ENCODE data around the gene RBM47. TPM values are rescaled to one million over a fixed set of nuclear protein-coding genes. Genes with fewer than 3 reads are reported as not detected.

The RBM47 gene
- polyA plus RNA-seq, 1 experiment = 0.62 TPM

DNA sequence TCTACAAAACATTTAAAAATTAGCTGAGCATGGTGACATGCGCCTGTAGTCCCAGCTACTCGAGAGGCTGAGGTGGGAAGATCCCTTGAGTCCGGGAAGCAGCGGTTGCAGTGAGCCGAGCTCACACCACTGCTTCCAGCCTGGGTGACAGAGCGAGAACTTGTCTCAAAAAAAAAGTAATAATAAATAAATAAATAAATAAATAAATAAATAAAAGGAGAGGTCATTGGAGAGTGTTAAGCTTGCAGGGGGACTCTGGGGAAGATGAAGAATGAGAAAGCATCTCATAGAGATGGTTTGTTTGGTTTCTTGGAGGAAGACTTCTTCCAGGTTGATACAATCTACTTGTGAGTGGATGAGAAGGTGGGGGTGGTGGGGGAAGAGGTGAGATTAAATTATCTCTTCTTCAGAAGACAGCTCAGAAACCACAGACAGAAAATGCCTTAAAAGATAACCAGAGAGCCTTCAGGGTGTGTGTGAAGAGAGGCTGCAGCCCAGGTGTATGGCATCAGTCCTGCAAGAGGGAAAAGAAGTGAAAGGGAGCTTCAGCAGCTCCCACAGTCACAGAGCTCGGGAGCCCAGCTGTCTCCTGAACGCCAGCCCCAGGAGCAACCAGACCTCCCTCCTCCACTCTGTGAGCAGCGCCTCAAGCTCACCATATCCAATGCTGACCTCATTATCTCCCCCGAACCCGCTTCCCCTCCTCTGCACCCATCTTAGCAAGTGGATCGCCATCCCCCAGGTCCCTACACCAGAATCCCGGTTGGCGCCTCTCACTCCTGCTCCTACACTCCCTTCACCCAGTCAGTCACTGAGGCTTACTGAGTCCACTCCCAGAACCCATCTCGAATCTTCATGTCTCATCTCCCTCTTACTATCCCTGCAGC, 48.2 kb downstream of the RBM47 start:
- no peak overlapping the region for H3K27ac ChIP-seq (ENCODE audit: low read depth, low read length)
- TF ChIP-seq, protein P1, sequence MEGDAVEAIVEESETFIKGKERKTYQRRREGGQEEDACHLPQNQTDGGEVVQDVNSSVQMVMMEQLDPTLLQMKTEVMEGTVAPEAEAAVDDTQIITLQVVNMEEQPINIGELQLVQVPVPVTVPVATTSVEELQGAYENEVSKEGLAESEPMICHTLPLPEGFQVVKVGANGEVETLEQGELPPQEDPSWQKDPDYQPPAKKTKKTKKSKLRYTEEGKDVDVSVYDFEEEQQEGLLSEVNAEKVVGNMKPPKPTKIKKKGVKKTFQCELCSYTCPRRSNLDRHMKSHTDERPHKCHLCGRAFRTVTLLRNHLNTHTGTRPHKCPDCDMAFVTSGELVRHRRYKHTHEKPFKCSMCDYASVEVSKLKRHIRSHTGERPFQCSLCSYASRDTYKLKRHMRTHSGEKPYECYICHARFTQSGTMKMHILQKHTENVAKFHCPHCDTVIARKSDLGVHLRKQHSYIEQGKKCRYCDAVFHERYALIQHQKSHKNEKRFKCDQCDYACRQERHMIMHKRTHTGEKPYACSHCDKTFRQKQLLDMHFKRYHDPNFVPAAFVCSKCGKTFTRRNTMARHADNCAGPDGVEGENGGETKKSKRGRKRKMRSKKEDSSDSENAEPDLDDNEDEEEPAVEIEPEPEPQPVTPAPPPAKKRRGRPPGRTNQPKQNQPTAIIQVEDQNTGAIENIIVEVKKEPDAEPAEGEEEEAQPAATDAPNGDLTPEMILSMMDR (IDR thresholded peaks at IDR 0.05; ENCODE audit: low read depth, low read length) = no peak
- POLR2A ChIA-PET = no interaction called here
- CTCF ChIA-PET = interaction anchor here (0.7 kb wide), 1 partner anchor 31 kb away, joined by 5 read pairs; no protein-coding TSS in a partner anchor
- no peak for DNase-seq (ENCODE audit: low read depth, low spot score)
- H3K9me3 ChIP-seq (ENCODE audit: control insufficient read depth, insufficient read depth, low read length) = no peaks in the 10 kb centered on the region
- no peaks in the 10 kb centered on the region for H3K27me3 ChIP-seq (ENCODE audit: control insufficient read depth, insufficient read depth, low read length)
- H3K4me3 ChIP-seq (ENCODE audit: low read depth, low read length) = no peak overlapping the region

DNA sequence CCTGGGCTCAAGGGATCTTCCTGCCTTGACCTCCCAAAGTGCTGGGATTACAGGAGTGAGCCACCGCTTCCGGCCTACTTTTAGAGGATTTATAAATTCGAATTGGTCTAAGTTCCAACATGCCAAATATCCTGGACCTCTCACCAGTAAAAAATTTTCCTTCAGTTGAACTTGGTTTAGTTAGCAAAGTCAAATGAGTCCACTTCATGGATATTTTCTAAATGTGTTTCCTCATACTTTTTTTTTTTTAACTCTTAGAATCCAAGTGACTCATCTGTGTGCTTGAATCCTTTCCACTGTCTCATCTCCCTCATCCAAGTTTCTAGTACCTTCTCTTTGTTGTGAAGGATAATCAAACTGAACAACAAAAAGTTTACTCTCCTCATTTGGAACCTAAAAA, 49.7 kb downstream of the RBM47 start:
- Histone ChIP-seq H3K27ac (ENCODE audit: low read depth, low read length) (peak overlapping the region; percentile 68), H3K4me3 (ENCODE audit: low read depth, low read length) (no peak overlapping the region), H3K9me3 (ENCODE audit: control insufficient read depth, insufficient read depth, low read length) (no peaks in the 10 kb centered on the region), H3K27me3 (ENCODE audit: control insufficient read depth, insufficient read depth, low read length) (no peaks in the 10 kb centered on the region)
- ChIA-PET POLR2A (no interaction called here), CTCF (no interaction called here)
- TF ChIP-seq, protein P1 (IDR thresholded peaks at IDR 0.05; ENCODE audit: low read depth, low read length) = no peak
- DNase-seq (ENCODE audit: low read depth, low spot score) = peak; percentile 46

DNA sequence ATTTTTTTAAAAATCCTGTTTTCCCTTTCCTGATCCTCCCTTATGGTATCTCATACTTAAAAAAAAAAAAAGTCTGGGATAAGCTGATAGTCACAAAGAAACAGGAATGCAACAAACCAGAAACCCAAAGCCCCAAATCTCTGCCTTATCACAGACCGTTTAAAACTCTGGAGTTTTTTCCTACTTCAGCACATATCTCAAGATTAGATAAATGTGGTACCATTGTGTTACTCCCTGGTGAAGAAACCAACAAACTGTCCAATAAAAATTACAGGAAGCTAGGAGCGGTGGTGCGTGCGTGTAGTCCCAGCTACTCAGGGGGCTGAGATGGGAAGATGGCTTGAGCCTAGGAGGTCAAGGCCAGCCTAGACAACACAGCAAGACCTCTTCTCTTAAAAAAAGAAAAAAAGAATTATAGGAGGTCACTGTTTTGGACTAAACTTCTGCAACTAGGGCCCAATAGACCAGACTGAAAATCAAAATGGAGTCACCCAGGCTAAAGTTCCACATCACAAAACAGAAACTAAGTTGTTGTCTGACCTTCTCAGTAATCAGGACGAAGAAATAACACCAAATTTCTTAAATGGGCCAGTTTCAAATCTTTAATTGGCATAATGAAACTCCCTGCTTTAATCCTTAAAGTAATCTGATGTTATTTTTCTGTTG, 51.9 kb downstream of the RBM47 start:
- CTCF ChIA-PET = interaction anchor here (1.5 kb wide), 1 partner anchor 141 kb away, joined by 4 read pairs; no protein-coding TSS in a partner anchor

DNA sequence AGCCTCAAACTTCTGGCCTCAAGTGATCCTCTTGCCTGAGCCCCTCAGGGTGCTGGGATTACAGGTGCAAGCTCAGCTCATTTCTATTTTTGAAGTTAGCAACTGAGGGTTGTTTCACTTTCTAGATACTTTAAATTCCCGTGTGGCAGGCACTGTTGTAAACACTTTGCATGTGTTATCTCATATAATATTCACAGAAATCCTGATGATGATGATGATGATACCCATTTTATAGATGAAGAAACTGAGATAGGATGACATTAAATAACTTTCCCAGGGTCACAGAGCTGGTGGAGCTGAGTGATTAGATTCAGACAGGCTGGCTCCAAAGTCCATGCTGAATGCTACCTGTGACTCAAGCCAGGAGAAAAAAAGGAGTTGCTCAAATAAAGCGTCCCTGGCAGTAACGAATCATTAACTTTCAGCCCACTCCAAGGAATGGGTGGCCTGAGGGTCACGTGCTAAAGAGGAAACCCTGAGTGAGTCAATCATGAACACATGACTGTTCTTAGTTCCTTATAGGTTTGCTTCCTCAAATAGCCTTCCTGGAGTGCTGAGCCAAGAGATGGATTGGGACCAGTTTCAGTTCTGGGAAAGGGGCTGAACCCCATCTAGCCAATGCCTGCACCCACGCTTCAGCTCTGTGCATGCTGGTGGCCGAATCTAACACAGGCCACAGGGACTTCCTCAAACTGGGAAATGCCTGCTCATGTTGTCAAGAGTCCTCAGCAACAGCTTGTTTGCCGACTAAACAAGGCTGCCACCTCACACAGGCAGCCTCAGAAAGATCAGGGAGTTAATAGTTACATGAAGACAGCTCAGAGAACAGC, 52.8 kb downstream of the RBM47 start:
- H3K27ac ChIP-seq (ENCODE audit: low read depth, low read length) = peak overlapping the region; percentile 69
- H3K9me3 ChIP-seq (ENCODE audit: control insufficient read depth, insufficient read depth, low read length) = no peaks in the 10 kb centered on the region
- DNase-seq (ENCODE audit: low read depth, low spot score) = peak; percentile 62
- ChIA-PET POLR2A (interaction anchor here (0.6 to 1.0 kb wide), 4 partner anchors 18 to 255 kb away, joined by 3 read pairs; no protein-coding TSS in a partner anchor), CTCF (interaction anchor here (0.6 to 1.5 kb wide), 2 partner anchors 91 to 142 kb away, joined by 4 to 5 read pairs; no protein-coding TSS in a partner anchor)
- H3K27me3 ChIP-seq (ENCODE audit: control insufficient read depth, insufficient read depth, low read length) = no peaks in the 10 kb centered on the region
- TF ChIP-seq, protein P1 (IDR thresholded peaks at IDR 0.05; ENCODE audit: low read depth, low read length) = no peak
- peak overlapping the region; percentile 2 for H3K4me3 ChIP-seq (ENCODE audit: low read depth, low read length)

More for the DNA sequence above, 51.9 kb downstream of the RBM47 start:
- no peak for DNase-seq (ENCODE audit: low read depth, low spot score)
- TF ChIP-seq, protein P1 (IDR thresholded peaks at IDR 0.05; ENCODE audit: low read depth, low read length) = no peak
- POLR2A ChIA-PET = interaction anchor here (0.6 to 1.0 kb wide), 5 partner anchors 17 to 256 kb away, joined by 3 to 4 read pairs (median 3); no protein-coding TSS in a partner anchor
- Histone ChIP-seq H3K4me3 (ENCODE audit: low read depth, low read length) (no peak overlapping the region), H3K27ac (ENCODE audit: low read depth, low read length) (no peak overlapping the region), H3K27me3 (ENCODE audit: control insufficient read depth, insufficient read depth, low read length) (no peaks in the 10 kb centered on the region), H3K9me3 (ENCODE audit: control insufficient read depth, insufficient read depth, low read length) (no peaks in the 10 kb centered on the region)
